K562 (cell line): ENCODE measurements around the gene SLK.

Experiments used
- CTCF ChIP-seq, 3 experiments: IDR thresholded peaks in 2 of 3; conservative IDR thresholded peaks in 1 of 3; 2 replicates each; pipeline ENCODE4 v1.5.1; 2011 to 2012; ENCODE audit warnings: low read length in 3 of 3, mild to moderate bottlenecking in 3 of 3, control low read depth in 2 of 3, improper control_type of control experiment in 1 of 3, inconsistent platforms in 1 of 3, low read depth in 1 of 3, mixed read lengths in 1 of 3, moderate library complexity in 1 of 3; ENCODE audit not compliant: insufficient read depth in 2 of 3
- EZH2 ChIP-seq: IDR thresholded peaks from 2 replicates; pipeline ENCODE4 v1.6.1; 2012; ENCODE audit warnings: low read depth, mild to moderate bottlenecking, inconsistent platforms, low read length, borderline replicate concordance
- NR2C1 ChIP-seq, 2 experiments: fragments of 450-650 bp; IDR thresholded peaks; 2 replicates each; pipeline ENCODE4 v1.6.1; 2017; ENCODE audit warnings: mild to moderate bottlenecking in 2 of 2, antibody characterized with exemption in 1 of 2, inconsistent platforms in 1 of 2, missing compliant biosample characterization in 1 of 2, missing genetic modification characterization in 1 of 2
- PHF20 ChIP-seq: fragments of 450-650 bp; IDR thresholded peaks from 2 replicates; pipeline ENCODE4 v1.6.1; 2018; ENCODE audit not compliant: partially characterized antibody
- PPARD ChIP-seq: fragments of 250-450 bp; sonication (Bioruptor Pico); IDR thresholded peaks from 2 replicates; pipeline ENCODE4 v1.8.0; 2022; ENCODE audit warnings: inconsistent platforms, mild to moderate bottlenecking, moderate library complexity
- REST ChIP-seq, 2 experiments: fragments of 450-650 bp; formaldehyde crosslinking in 1 of 2; IDR thresholded peaks; 2 replicates each; pipeline versions ENCODE4 v1.4.0 to v1.6.1; 2014 to 2020; ENCODE audit warnings: mild to moderate bottlenecking in 2 of 2, borderline replicate concordance in 1 of 2, low read depth in 1 of 2
- STAT5B ChIP-seq: fragments of 250-450 bp; sonication (Bioruptor Pico); IDR thresholded peaks from 2 replicates; pipeline ENCODE4 v1.8.0; 2021; ENCODE audit warnings: mild to moderate bottlenecking, inconsistent platforms
- ZFP36 ChIP-seq: fragments of 150-350 bp; IDR thresholded peaks from 2 replicates; pipeline ENCODE4 v1.6.1; 2018; ENCODE audit warnings: low read length, low read depth; ENCODE audit not compliant: partially characterized antibody
- ZNF589 ChIP-seq: fragments of 200-800 bp; sonication (Bioruptor generic); IDR thresholded peaks from 2 replicates; pipeline ENCODE4 v1.6.1; 2016; ENCODE audit warnings: low read depth, missing genetic modification characterization, missing compliant biosample characterization

GRCh38 chr10:104035194-104036068 is 68.5 kb downstream of the SLK start:
- TF ChIP-seq PPARD (CRISPR knock-in tag) = no peak
- no peak for TF ChIP-seq CTCF (IDR thresholded peaks at IDR 0.05 in 2 of 3, conservative IDR thresholded peaks at IDR 0.05 in 1 of 3; ENCODE audit: insufficient read depth in 2 of 3, low read depth in 1 of 3, low read length in 3 of 3)
- TF ChIP-seq ZFP36 = no peak
- TF ChIP-seq ZNF589 (CRISPR knock-in tag) = no peak
- no peak for TF ChIP-seq NR2C1 (IDR thresholded peaks at IDR 0.05)
- TF ChIP-seq NR2C1 (tag; IDR thresholded peaks at IDR 0.05) = no peak
- no peak for TF ChIP-seq PHF20
- TF ChIP-seq STAT5B (CRISPR knock-in tag) = no peak
- TF ChIP-seq EZH2 = no peak
- no peak for TF ChIP-seq REST (IDR thresholded peaks at IDR 0.05; ENCODE audit: borderline replicate concordance)
- TF ChIP-seq REST (CRISPR knock-in tag; IDR thresholded peaks at IDR 0.05; ENCODE audit: low read depth) = no peak
